MM.1S (cell line): Measurements from ENCODE around the gene TMEM43.

Experiments
- DNase-seq: peaks from one replicate; pipeline ENCODE4 v3.0.0-alpha.2; 2015
- H2AFZ ChIP-seq: fragments of 300-600 bp; sonication (generic); 2 replicates; pipeline ENCODE4 v1.6.0; 2016; ENCODE audit warnings: antibody characterized with exemption, low read length
- H3F3A ChIP-seq: fragments of 300-600 bp; sonication (generic); 2 replicates; pipeline ENCODE4 v1.6.1; 2016; ENCODE audit warnings: mild to moderate bottlenecking, antibody characterized with exemption, low read length, moderate library complexity, mixed read lengths; ENCODE audit not compliant: insufficient read depth
- H3K27ac ChIP-seq: fragments of 300-600 bp; sonication (generic); 2 replicates; pipeline ENCODE4 v1.5.1; 2016; ENCODE audit warnings: mild to moderate bottlenecking, low read length
- H3K27me3 ChIP-seq: fragments of 300-600 bp; sonication (generic); replicated peaks from 2 replicates; pipeline ENCODE4 v1.6.0; 2016; ENCODE audit warnings: low read length; ENCODE audit not compliant: insufficient read depth
- H3K36me3 ChIP-seq: fragments of 300-600 bp; sonication (generic); replicated peaks from 2 replicates; pipeline ENCODE4 v1.6.1; 2016; ENCODE audit warnings: mild to moderate bottlenecking, low read length, mixed read lengths; ENCODE audit not compliant: insufficient read depth
- H3K4me1 ChIP-seq: fragments of 300-600 bp; sonication (generic); 2 replicates; pipeline ENCODE4 v1.6.1; 2016; ENCODE audit warnings: low read length, mixed read lengths
- H3K4me2 ChIP-seq: fragments of 300-600 bp; sonication (generic); 2 replicates; pipeline ENCODE4 v1.6.0; 2016; ENCODE audit warnings: low read depth, low read length
- H3K4me3 ChIP-seq: fragments of 300-600 bp; sonication (generic); 2 replicates; pipeline ENCODE4 v1.5.1; 2016; ENCODE audit warnings: low read length, mixed read lengths
- H3K79me2 ChIP-seq: fragments of 300-600 bp; sonication (generic); 2 replicates; pipeline ENCODE4 v1.6.1; 2016; ENCODE audit warnings: mixed run types, low read length, mixed read lengths
- H3K9ac ChIP-seq: fragments of 300-600 bp; sonication (generic); 2 replicates; pipeline ENCODE4 v1.6.1; 2016; ENCODE audit warnings: low read length, mixed read lengths
- H3K9me2 ChIP-seq: fragments of 300-600 bp; sonication (generic); replicated peaks from 2 replicates; pipeline ENCODE4 v1.6.1; 2016; ENCODE audit warnings: mild to moderate bottlenecking, low read length, mixed read lengths; ENCODE audit not compliant: insufficient read depth
- H3K9me3 ChIP-seq: fragments of 300-600 bp; sonication (generic); replicated peaks from 2 replicates; pipeline ENCODE4 v1.6.1; 2016; ENCODE audit warnings: mild to moderate bottlenecking, low read length, mixed read lengths; ENCODE audit not compliant: insufficient read depth
- H4K20me1 ChIP-seq: fragments of 300-600 bp; sonication (generic); 2 replicates; pipeline ENCODE4 v1.6.1; 2016; ENCODE audit warnings: mild to moderate bottlenecking, low read length, moderate library complexity, mixed read lengths; ENCODE audit not compliant: insufficient read depth
- CTCF ChIP-seq: fragments of 300-600 bp; sonication (generic); IDR thresholded peaks from 2 replicates; pipeline ENCODE4 v1.5.1; 2016; ENCODE audit warnings: antibody characterized with exemption, low read length, mixed read lengths
- EZH2 ChIP-seq: fragments of 300-600 bp; sonication (generic); optimal IDR thresholded peaks from 2 replicates; pipeline ENCODE3; 2017; ENCODE audit warnings: low read depth, mild to moderate bottlenecking, antibody characterized with exemption, low read length, mixed read lengths
- EZH2phosphoT487 ChIP-seq: fragments of 300-600 bp; sonication (generic); IDR thresholded peaks from 2 replicates; pipeline ENCODE4 v1.6.1; 2018; ENCODE audit warnings: antibody characterized with exemption, low read length

Gene TMEM43

GRCh38 chr3:14138109-14138877 lies 13.4 kb downstream of the TMEM43 start:
- Histone ChIP-seq H2AFZ (no peak overlapping the region), H3F3A (no peaks in the 10 kb centered on the region), H3K4me1 (no peaks in the 10 kb centered on the region), H3K9me3 (no peaks in the 10 kb centered on the region), H3K9ac (no peak overlapping the region), H3K36me3 (peaks cover under 1% of the 10 kb centered on the region; the same call in 1 of the 2 replicates), H4K20me1 (no peaks in the 10 kb centered on the region), H3K4me3 (no peak overlapping the region), H3K79me2 (no peaks in the 10 kb centered on the region), H3K27me3 (no peaks in the 10 kb centered on the region), H3K27ac (no peak overlapping the region), H3K9me2 (no peaks in the 10 kb centered on the region), H3K4me2 (no peak overlapping the region)
- no peak for TF ChIP-seq EZH2
- TF ChIP-seq CTCF = no peak
- no peak for TF ChIP-seq EZH2phosphoT487
- DNase-seq = no peak

- Histone ChIP-seq H2AFZ (no peak overlapping the region), H3K9ac (no peak overlapping the region), H3K36me3 (no peaks in the 10 kb centered on the region), H3K27ac (no peak overlapping the region), H3K27me3 (no peaks in the 10 kb centered on the region), H3K4me3 (no peak overlapping the region), H3K79me2 (no peaks in the 10 kb centered on the region), H3K9me3 (no peaks in the 10 kb centered on the region), H3K9me2 (no peaks in the 10 kb centered on the region), H3K4me1 (no peaks in the 10 kb centered on the region), H3F3A (no peaks in the 10 kb centered on the region), H3K4me2 (no peak overlapping the region), H4K20me1 (no peaks in the 10 kb centered on the region)
- DNase-seq = no peak
- TF ChIP-seq EZH2 (no peak), CTCF (no peak), EZH2phosphoT487 (no peak)
Observed at GRCh38 chr3:14138878-14139655, 14.2 kb downstream of the TMEM43 start.

- H3F3A ChIP-seq = no peaks in the 10 kb centered on the region
- no peak overlapping the region for H3K9ac ChIP-seq
- TF ChIP-seq EZH2 (no peak), CTCF (no peak), EZH2phosphoT487 (no peak)
- H3K36me3 ChIP-seq = no peaks in the 10 kb centered on the region
- no peak overlapping the region for H3K27ac ChIP-seq
- no peak overlapping the region for H3K4me2 ChIP-seq
- no peaks in the 10 kb centered on the region for H4K20me1 ChIP-seq
- H3K79me2 ChIP-seq = no peaks in the 10 kb centered on the region
- no peak for DNase-seq
- no peaks in the 10 kb centered on the region for H3K9me3 ChIP-seq
- H2AFZ ChIP-seq = no peak overlapping the region
- no peak overlapping the region for H3K4me3 ChIP-seq
- no peaks in the 10 kb centered on the region for H3K9me2 ChIP-seq
- no peaks in the 10 kb centered on the region for H3K4me1 ChIP-seq
- no peaks in the 10 kb centered on the region for H3K27me3 ChIP-seq
Observed at GRCh38 chr3:14139771-14140170, 14.9 kb downstream of the TMEM43 start.
